ENCODE data around the gene PTPRN2.

Gene PTPRN2

DNA sequence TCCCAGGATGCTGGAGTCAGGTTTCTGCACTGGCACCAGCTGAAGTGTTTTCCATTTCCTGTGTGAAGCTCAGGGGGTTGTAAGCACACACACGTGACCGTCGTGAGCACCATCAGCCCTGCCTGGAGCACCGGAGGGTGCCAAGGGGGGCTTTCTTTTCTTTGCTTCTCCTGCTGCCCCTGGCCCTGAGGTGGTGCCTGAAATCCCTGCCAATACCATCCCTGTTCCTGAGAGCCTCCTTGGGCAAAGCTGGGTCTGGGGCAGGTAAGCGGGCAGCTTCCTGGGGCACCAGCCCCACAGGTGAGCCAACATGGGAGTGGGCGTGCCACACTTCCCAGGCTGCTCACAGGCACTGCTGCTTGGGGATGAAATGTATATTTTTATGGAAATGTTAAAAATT lies 657.2 kb downstream of the PTPRN2 start:
- Mint-ChIP-seq H3K36me3 (ENCODE audit: low read depth) (peaks cover 13% of the 10 kb centered on the region), H3K27me3 (ENCODE audit: low read depth, poor library complexity) (peaks cover 14% of the 10 kb centered on the region), H3K4me1 (peaks cover 8% of the 10 kb centered on the region), H3K9me3 (peaks cover 43% of the 10 kb centered on the region), H3K27ac (no peak overlapping the region), H3K4me3 (no peak overlapping the region)
- no peak for DNase-seq
- TF ChIP-seq, protein P1, sequence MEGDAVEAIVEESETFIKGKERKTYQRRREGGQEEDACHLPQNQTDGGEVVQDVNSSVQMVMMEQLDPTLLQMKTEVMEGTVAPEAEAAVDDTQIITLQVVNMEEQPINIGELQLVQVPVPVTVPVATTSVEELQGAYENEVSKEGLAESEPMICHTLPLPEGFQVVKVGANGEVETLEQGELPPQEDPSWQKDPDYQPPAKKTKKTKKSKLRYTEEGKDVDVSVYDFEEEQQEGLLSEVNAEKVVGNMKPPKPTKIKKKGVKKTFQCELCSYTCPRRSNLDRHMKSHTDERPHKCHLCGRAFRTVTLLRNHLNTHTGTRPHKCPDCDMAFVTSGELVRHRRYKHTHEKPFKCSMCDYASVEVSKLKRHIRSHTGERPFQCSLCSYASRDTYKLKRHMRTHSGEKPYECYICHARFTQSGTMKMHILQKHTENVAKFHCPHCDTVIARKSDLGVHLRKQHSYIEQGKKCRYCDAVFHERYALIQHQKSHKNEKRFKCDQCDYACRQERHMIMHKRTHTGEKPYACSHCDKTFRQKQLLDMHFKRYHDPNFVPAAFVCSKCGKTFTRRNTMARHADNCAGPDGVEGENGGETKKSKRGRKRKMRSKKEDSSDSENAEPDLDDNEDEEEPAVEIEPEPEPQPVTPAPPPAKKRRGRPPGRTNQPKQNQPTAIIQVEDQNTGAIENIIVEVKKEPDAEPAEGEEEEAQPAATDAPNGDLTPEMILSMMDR (IDR thresholded peaks at IDR 0.05): no peak

DNA sequence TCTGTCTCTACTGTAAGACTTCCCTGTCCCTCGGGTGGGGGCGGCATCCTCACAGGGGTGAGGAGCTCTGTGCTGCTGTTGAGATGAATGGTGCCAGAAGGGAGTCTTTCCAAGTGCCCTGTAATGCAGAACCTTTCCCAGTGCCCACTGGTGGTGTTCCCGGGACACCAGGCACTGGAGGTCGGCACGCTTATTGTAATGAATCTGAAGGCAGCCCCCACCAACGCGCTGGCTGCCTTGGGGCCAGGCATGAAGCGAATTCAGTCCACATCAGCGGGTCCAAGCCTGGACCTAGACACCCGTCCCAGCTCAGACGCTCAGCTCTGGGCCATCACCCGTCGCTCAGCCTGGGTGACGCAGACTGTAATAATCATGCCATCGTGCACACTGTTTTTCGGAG lies 658.0 kb downstream of the PTPRN2 start:
- Mint-ChIP-seq H3K27ac (no peak overlapping the region), H3K36me3 (ENCODE audit: low read depth) (peaks cover 9% of the 10 kb centered on the region), H3K4me1 (peaks cover 8% of the 10 kb centered on the region), H3K9me3 (peaks cover 36% of the 10 kb centered on the region), H3K4me3 (no peak overlapping the region), H3K27me3 (ENCODE audit: low read depth, poor library complexity) (peaks cover 14% of the 10 kb centered on the region)
- DNase-seq: no peak
- TF ChIP-seq, protein P1 (IDR thresholded peaks at IDR 0.05): no peak

DNA sequence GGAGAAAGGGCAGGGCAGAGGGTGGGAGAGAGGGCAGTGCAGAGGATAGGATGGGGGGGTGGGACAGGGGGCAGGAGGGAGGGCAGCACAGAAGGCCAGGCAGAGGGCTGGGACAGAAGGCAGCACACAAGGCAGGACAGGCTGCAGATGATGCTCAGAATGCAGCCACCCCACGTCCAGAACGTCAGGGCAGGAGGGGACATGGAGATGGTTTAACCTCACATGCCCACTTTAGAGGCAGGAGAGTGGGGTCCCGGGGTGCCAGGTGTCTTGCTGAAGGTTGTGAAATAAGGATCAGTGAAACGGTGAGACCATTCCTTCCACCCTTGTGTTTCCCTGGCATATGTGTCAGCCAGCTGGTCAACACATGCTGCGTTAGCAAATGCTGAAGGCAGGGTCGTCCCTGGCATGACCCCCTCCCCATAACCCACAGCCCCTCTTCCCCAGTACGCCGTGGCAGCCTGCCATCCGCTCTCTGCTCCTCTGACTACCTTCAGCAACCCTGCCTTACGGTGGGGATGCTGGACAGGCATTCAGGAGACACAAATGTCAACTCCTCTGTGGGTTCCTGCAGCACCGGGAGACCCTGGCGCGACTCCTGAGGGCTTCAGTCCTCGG lies 658.7 kb downstream of the PTPRN2 start:
- Mint-ChIP-seq H3K4me3 (no peak overlapping the region), H3K27ac (no peak overlapping the region), H3K36me3 (ENCODE audit: low read depth) (peaks cover 9% of the 10 kb centered on the region), H3K9me3 (peaks cover 28% of the 10 kb centered on the region), H3K4me1 (peaks cover 8% of the 10 kb centered on the region), H3K27me3 (ENCODE audit: low read depth, poor library complexity) (peaks cover 18% of the 10 kb centered on the region)
- TF ChIP-seq, protein P1 (IDR thresholded peaks at IDR 0.05): no peak
- DNase-seq: no peak

DNA sequence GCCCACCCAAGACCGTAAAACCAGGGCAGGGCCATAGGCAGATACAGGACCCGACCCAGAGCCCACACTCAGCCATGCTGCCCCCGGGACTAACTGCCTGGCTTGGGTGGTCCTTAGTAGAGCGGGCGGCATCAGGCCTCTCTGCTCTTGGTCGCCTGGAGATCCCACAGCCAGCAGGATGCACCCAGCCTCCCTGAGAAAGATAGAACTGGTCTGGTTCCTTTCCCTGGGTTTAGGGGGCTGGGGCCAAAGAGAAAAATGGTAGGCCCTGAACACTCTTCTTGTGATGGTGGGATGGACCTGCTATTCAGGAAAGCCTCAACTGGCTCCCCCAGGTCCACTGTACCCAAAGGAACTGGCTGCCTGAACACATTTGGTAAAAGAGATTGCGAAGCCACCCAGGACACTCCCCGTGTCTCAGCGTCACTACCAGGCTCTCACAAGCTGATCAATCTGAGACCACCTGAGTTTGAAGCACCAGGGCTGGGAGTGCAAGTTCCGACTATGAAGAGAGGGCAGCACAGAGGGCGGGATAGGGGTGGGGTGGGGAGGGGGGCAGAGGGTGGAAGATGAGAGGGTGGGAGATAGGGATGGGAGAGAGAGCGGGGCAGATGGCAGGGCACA lies 659.3 kb downstream of the PTPRN2 start:
- no peak for DNase-seq
- peaks cover 9% of the 10 kb centered on the region for H3K36me3 Mint-ChIP-seq (ENCODE audit: low read depth)
- peaks cover 22% of the 10 kb centered on the region for H3K9me3 Mint-ChIP-seq
- TF ChIP-seq, protein P1 (IDR thresholded peaks at IDR 0.05): no peak
- no peak overlapping the region for H3K4me3 Mint-ChIP-seq
- H3K4me1 Mint-ChIP-seq: peaks cover 8% of the 10 kb centered on the region
- H3K27ac Mint-ChIP-seq: no peak overlapping the region
- H3K27me3 Mint-ChIP-seq (ENCODE audit: low read depth, poor library complexity): peaks cover 24% of the 10 kb centered on the region

DNA sequence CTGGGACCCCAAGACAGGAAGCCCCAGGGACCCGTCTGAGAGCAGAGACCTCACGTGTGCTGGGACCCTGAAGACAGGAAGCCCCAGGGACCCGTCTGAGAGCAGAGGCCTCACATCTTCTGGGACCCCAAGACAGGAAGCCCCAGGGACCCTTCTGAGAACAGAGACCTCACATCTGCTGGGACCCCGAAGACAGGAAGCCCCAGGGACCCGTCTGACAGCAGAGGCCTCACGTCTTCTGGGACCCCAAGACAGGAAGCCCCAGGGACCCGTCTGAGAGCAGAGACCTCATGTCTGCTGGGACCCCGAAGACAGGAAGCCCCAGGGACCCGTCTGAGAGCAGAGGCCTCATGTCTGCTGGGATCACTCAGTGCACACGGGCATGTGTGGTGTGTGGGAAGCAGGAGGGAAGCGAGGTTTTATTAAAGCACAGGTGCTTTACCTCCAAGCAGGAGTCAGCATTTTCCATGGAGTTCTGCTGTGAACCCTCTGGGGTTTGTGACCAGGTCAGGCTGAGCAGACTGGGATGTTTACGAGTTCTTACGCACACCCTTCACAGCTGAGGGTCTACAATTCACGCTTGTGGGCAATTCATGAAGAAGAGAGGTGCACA lies 660.2 kb downstream of the PTPRN2 start:
- peaks cover 15% of the 10 kb centered on the region for H3K9me3 Mint-ChIP-seq
- H3K27me3 Mint-ChIP-seq (ENCODE audit: low read depth, poor library complexity): peaks cover 30% of the 10 kb centered on the region
- H3K4me1 Mint-ChIP-seq: peaks cover 8% of the 10 kb centered on the region
- no peak for DNase-seq
- H3K4me3 Mint-ChIP-seq: no peak overlapping the region
- TF ChIP-seq, protein P1 (IDR thresholded peaks at IDR 0.05): no peak
- H3K36me3 Mint-ChIP-seq (ENCODE audit: low read depth): peaks cover 3% of the 10 kb centered on the region
- no peak overlapping the region for H3K27ac Mint-ChIP-seq

All from nephron progenitor cell (in vitro differentiated cells).